Fibroblast of gingiva (primary cell): ENCODE measurements around the gene KRTAP9-6.
"Not testable (repeated sequence)": the region's sequence is repeated elsewhere in the genome, so short reads cannot be mapped to it uniquely, and the experiment has no call there.

Experiments used
- DNase-seq: peaks from one replicate; pipeline ENCODE4 v3.0.0-alpha.2; 2011; ENCODE audit warnings: low read depth

The KRTAP9-6 gene

DNA sequence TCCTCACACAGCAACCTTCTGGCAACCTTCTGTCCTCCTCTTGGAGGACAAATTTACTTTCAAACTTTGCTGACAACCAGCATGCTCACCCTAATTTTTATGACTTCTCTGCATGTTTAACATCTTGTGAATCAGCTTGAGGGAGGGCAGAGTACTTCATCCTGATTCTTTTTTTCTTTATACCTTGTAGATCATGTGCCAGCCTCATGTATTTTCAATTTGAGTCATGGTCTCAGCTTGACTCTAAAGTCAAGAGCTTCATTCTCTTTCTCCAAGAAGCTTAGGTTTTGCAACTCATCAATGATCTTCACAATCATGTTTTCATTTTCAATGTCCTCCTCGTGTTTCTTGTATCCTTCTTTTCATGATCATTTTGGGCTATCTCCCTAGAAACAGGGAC, 6.7 kb downstream of the KRTAP9-6 start:
- no peak for DNase-seq

DNA sequence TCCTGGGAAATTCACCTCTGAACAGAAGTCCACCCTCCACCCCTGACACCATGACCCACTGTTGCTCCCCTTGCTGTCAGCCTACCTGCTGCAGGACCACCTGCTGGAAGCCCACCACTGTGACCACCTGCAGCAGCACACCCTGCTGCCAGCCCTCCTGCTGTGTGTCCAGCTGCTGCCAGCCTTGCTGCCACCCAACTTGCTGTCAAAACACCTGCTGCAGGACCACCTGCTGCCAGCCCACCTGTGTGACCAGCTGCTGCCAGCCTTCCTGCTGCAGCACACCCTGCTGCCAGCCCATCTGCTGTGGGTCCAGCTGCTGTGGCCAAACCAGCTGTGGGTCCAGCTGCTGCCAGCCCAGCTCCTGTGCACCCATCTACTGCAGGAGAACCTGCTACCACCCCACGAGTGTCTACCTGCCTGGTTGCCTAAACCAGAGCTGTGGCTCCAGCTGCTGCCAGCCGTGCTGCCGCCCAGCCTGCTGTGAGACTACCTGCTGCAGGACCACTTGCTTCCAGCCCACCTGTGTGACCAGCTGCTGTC, 10.5 kb downstream of the KRTAP9-6 start, which contains the start of gene KRTAP9-7:
KRTAP9-7 (plus strand) TSS at position 51 of the 543 bp plus-strand sequence; CDS start at position 51, 0 bp downstream.
- DNase-seq, result not testable (repeated sequence)

DNA sequence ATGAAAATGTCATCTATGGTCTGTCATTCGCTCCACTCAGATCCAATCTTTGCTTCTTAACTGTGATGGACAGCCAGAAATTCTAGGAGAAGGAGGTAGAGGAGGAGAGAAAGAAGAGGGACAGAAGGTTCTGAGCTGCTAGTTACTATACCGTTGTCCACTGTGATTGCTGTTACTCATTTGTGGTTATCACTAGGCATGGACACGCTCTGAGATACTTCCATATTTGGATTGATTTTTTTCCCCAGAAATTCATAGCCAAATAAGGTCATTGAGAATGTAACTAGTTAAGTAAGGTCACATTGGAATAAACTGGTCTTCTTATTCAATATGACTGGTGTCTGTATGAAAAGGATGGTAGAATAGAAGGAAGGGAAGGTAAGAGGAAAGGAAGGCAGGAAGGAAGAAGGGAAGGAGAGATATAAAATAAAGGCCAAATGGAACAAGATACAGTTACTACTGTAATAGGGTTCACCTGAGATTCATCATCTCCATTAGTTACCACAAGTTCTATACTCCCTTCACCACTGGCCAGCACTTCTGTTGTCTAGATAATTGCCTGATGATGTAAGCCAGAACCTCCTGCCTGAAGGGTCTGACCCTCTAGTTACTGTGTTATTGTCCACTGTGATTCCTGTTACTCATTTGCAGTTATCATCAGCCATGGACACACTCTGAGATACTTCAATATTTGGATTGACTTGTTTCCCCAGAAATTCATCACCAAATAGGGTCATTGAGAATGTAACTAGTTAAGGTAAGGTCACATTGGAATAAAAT, 13.2 kb downstream of the KRTAP9-6 start:
- DNase-seq, result peak; percentile 0

DNA sequence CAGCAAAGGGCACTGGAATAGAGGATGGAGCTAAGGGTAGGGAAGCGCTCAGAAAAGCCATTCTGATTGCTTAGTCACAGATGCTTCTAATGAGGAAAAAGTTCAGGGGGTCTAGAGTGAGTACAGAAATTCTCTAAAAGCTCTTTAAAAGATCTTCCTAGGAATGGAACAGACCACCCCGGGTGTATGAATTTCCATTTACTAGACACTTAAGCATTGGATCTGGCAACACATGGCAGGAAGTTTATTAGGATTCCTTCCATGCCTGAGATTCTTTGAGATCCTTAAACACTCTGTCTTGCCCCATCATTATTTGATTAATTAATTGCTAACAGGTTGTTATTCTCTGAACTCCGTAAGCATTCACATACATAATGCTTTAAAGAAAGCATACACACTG, 18.9 kb downstream of the KRTAP9-6 start:
- peak; percentile 75 for DNase-seq

DNA sequence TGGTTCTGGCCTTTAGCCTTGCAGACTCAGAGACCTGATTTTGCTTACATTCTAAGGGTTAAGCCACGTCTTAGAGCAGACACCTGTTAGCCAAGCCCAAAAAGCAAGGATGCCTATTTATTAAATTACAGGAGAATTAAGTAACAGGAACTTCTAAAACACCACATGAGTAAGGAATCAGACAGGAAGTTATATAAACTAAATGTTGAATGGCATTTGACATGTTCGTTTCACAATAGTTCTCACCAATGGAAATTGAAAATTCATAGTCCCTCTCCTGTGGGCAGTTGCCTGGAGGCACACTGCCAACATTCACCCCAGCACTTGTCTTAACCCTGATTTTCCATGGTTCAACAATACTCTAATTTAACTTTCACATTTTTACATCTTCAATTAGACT, 19.4 kb downstream of the KRTAP9-6 start:
- DNase-seq, result peak; percentile 0

DNA sequence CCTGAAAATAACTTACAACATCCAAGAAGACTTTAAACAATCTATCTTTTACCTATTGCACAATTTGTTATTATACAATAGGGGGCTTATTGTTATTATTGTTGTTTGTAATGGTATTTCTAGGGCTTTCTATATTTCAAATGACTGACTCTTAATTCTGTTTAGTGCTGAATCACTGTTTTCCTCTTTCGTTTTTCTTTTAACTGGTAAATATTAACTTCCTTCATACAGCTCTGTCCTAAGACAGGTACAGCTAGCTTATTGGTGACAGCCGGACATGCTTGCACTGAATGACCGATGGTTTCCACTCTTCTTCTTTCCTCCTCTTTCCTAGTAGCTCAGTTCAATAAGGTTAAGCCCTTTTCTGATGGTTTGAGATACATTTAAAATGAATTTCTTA, 21.9 kb downstream of the KRTAP9-6 start:
- no peak for DNase-seq

DNA sequence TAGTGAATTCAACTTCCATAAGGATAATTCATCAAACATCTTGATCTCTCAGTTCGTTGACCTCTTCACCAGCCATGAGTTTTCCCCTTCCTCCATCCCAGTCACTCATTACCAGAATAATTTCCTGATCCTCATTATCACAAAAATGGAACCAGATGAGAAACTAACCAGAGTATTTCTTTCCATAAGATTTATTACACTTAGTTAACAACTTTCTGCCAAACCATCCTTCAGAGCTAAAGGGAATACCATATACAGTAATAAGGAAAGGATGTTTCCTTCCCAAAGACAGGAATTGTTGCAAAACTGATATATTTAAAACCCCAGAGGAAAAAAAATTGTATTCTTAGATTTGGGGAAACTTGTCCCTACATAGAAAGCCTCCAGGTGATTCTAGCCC, 28.8 kb downstream of the KRTAP9-6 start:
- DNase-seq, result no peak

DNA sequence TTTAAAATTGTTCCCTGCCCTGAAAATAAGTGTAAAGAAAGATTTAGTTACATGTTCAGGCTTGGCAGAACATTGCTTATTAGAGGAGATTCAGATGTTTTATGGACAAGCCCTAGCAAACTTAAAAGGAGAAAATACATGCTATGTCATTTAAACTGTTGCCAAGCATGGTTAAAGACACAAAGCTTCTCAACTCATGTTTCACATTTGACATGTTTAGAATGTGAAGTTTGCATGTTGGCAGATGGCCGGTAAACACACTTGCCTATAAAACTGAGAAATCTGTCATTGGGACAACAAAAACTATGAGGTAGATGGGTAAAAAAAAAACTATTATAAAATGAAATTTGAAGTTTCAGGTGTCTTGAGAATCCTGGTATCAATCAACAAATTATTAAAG, 31.7 kb downstream of the KRTAP9-6 start:
- no peak for DNase-seq

DNA sequence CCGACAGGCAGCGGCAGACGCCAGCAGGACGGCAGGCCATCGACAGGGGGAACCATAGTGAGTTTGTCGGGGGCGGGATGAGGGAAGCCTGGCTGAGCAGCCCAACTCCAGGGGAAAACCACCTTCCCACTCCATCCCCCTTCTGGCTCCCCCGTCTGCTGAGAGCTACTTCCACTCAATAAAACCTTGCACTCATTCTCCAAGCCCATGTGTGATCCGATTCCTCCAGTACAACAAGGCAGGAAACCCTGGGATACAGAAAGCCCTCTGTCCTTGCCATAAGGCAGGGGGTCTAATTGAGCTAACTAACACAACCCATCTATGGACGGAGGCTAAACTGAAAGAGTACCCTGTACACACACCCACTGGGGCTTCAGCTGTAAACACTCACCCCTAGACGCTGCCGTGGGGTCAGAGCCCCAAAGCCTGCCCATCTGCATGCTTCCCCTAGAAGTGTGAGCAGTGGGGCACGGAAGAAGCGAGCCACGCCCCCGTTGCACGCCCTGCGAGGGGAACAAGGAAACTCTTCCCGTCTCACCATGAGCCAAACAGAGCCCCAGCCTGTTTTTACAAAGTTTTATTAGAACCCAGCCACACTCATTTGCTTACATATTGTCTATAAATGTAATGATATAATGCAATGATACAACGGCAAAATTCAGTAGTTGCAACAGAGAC, 33.4 kb downstream of the KRTAP9-6 start:
- no peak for DNase-seq

DNA sequence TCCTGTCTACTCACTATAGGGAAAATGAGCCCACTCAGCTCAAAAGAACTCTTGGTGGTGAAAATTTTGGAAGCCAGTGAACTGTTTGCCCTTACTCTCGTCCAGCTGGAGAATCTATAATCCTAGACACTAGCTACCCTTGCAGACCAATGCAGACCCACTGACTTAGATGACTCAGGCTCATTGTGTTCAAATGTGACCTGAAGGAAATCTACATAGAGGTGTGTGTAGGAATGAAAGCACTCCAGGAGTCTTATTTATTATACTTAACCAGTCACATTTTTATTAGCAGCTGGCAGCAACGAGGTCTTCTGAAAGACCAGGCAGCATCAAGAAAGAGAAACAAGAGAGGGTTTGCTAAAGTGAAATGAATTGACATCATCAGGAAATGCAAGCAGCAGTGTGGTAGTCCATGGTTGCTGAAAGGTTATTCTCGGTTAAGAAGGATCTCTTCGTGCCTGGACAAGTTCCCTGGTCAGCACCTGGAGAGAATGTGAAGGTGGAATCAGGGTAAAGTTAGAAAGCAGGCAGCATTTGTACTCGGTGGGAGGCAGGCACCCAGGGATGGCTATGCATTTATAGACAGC, 36.1 kb downstream of the KRTAP9-6 start:
- no peak for DNase-seq

DNA sequence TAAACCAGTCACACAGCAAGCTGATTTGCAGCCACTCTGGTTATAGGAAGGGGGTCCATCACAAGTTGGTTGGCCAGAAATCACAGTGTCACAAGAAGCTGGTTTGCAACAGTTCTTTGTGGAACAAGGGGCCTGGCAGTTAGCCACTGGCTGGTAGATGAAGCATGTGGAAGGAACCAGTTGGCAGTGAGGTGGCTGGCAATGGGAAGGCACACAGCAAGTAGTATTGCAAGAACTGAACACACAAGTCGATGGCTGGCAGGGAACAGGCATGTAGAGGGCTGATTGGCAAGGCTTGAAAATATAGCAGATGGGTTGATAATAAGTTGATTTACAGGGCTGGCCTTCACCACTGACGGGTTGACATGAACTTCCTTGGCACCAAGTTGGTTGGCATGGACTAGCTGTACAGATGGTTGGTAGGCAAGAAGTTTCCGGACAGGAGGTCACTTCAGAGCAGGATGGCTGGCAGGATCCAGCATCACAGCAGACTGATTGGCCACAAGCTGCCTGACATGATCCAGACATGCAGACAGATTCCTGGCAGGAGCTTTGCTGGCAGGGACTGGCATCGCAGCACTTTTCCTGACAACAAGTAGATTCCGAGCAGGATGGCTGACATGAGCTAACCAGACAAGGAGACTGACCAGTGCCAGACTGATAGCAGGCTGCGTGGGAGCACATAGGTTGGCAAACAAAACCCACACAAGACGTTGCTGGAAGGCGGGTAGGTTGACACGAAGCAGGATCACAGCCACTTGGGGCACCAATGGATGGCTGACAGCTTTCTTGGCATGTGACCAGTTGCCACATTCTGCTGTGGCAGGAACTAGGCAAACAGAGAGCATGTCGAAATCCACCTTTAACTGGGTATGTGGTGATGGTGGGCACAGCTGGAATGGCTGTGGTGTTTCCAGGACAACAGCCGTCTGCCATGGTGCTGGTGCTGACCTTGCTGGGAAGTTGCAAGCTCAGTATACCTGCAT, 37.0 kb downstream of the KRTAP9-6 start, which contains the start of gene KRTAP29-1:
KRTAP29-1 (minus strand) TSS at position 936 of the 986 bp plus-strand sequence; CDS start at position 936, 0 bp downstream.
- DNase-seq, result peak; percentile 17

DNA sequence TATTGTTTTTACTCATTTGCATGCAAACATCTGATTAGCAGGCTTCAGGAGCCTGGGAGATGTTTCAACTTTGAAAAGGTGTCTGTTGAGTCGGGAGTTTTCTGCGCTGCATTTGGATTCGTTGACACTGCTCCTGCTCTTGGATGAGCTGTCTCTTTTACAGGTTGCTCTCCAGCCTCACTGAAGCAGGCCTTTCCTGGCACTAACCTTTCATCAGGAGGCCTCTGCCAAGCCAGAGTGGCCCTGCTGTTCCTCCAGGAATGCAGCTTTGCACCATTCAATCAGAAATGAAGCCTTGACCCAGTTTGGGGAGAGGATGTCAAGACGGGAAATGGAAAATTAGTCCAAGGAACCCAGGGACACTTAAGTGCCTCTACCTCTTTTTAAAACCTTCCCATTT, 37.8 kb downstream of the KRTAP9-6 start:
- no peak for DNase-seq

DNA sequence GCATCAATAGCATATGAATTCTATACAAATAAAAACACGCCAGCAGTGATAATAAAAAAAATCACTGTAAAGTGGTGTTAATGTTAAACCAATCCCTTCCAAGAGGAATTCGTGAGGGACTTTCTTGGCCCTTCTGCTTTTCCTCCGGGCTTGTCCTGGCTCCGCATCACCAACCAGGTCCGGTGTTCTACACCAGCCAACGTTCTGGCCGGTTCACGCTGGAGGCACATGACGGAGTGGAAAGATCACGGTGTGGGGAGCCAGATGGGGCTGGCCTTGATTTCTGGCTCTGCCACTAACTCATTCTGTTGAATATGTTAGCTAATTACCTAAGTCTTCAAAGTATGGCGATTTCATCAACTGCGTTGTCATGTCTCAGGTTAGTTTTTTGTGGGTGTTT, 38.9 kb downstream of the KRTAP9-6 start:
- no peak for DNase-seq

DNA sequence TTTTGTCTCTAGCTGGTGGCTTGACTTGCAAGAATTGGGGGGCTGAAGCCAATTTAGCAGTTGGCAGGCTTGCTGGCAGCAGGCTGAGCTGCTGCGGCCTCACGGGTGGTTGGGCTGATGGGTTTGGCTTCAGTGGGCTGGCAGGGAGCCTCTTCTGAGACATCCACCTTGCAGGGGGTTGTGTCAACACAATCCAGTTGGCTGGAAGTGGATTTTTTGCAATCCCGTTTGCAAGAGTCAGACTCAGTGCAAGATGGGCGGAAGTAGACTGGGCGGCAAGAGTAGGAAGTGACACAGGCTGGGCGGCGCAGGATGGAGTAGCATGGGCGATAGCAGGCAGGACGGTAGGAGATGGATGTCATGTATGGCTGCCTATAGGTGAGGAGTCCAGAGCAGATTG, 42.5 kb downstream of the KRTAP9-6 start:
- peak; percentile 89 for DNase-seq

DNA sequence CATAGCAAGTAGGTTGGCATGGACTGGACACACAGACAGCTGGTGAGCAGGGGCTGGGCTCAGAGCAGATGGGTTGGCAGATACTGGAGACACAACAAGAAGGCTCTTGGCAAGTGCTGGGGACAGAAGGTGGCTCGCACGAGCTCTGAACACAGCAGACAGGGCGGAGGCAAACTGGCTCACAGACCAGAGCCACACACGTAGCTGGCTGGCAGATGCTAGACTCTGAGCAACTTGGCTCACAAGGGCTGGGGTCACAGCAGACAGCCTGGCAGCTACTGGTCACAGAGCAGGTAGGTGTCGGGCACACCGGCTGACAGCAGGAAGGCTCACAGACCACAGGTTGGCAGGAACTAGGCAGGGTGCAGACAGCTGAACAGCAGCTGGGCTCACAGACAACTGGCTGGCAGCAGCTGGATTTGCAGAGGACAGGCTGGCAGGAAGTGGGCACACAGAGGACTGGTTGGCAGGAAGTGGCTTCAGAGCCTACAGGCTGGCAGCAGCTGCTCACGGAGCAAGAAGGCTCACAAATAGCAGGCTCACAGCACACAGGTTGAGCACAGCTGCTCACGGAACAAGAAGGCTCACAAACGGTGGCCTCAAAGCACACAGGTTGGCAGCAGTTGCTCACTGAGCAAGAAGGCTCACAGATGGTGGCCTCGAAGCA, 43.2 kb downstream of the KRTAP9-6 start:
- peak; percentile 24 for DNase-seq

DNA sequence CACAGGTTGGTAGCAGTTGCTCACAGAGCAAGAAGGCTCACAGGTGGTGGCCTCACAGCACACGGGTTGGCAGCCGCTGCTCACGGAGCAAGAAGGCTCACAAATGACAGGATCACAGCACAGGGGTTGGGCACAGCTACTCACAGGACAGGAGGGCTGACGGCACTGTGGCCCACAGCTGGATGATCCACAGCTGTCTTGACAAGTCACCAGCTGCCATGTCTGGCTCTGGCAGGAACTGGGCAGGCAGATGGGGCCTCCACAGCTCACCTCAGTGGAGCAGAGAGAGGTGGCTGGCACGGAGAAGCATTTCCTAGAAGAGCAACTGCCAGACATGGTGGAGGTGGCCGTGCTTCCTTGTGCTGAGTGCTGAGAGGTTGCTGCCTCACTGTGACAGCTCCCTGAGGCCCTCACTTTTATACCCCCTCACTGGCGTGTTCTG, 43.8 kb downstream of the KRTAP9-6 start, which contains the start of gene KRTAP16-1:
KRTAP16-1 (minus strand) TSS at position 392 of the 442 bp plus-strand sequence; CDS start at position 336, 56 bp downstream.
- DNase-seq, result no peak

DNA sequence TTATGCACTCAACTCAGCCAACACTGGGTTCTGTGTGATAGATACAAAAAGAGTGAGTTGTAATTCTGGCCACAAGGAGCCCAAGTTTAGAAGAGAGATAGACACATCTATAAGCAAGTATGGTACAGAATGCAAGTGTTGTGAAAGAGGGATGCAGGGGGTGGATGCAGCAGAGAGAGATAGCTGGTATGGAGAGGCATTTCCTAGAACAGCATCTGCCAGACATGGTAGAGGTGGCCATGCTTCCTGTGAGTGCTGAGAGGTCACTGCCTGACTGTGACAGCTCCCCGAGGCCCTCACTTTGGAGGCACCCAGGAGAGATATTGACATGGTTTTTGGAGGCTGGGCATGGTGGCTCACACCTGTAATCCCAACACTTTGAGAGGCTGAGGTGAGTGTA, 45.9 kb downstream of the KRTAP9-6 start:
- no peak for DNase-seq

DNA sequence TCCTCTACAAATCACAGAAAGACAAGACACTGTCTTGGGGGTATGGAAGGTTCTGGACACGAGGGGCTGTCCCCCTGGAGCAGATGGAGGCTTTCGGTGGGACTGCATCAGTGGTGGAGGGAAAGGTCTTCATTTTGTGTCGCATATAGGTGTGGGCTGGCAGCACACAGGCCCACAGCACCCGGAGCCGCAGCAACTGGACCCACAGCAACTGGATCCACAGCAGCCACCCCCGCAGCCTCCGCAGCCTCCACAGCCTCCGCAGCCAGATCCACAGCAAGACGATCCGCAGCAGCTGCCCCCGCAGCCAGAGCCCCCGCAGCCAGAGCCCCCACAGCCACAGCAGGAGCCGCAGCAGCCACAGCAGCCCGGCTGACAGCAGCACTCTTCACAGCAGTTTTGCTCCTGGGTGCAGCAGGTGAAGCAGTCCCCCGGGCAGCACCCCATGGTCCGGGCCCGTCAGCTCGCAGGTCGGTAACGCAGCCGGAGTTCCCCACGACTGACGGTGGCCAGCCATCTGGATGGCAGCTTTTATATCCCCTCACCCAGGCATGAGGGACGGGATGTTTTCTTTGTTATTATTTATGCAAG, 50.1 kb downstream of the KRTAP9-6 start, which contains the start of gene KRTAP17-1:
KRTAP17-1 (minus strand) TSS at position 507 of the 591 bp plus-strand sequence; CDS start at position 447, 60 bp downstream.
- no peak for DNase-seq
